DND-41 (cell line): ENCODE measurements around the gene KRT86.

Source experiments
- ATAC-seq: fragments of 200-7000 bp; cut with Tn5 transposase; 3 replicates; pipeline ENCODE4 v1.9.1; 2021; ENCODE audit warnings: low read depth; ENCODE audit not compliant: insufficient read depth
- DNase-seq: peaks from one replicate; pipeline ENCODE4 v3.0.0-alpha.2; 2020
- H2AFZ ChIP-seq: 2 replicates; pipeline ENCODE4 v1.6.0; 2012; ENCODE audit warnings: low read depth, low read length
- H3K27ac ChIP-seq: 2 replicates; pipeline ENCODE4 v1.5.1; 2012; ENCODE audit warnings: low read length, inconsistent platforms
- H3K27me3 ChIP-seq: fragments of 200-600 bp; sonication (generic); 2 replicates; pipeline ENCODE4 v1.6.0; 2012; ENCODE audit warnings: low read length, mild to moderate bottlenecking, inconsistent platforms; ENCODE audit not compliant: insufficient read depth, poor library complexity
- H3K36me3 ChIP-seq: 2 replicates; pipeline ENCODE4 v1.5.1; 2012; ENCODE audit warnings: low read length, inconsistent platforms; ENCODE audit not compliant: insufficient read depth
- H3K4me1 ChIP-seq: 2 replicates; pipeline ENCODE4 v1.5.1; 2012; ENCODE audit warnings: mild to moderate bottlenecking, low read length; ENCODE audit not compliant: insufficient read depth
- H3K4me2 ChIP-seq: 2 replicates; pipeline ENCODE4 v1.6.0; 2012; ENCODE audit warnings: mild to moderate bottlenecking, moderate library complexity, low read length, inconsistent platforms; ENCODE audit not compliant: insufficient read depth
- H3K4me3 ChIP-seq, 2 experiments: fragments of 200-600 bp in 1 of 2; shearing (Covaris generic) in 1 of 2; 2 replicates each; pipeline ENCODE4 v1.5.1; 2012 to 2016; ENCODE audit warnings: inconsistent platforms in 2 of 2, low read length in 2 of 2, mild to moderate bottlenecking in 2 of 2, low read depth in 1 of 2, moderate library complexity in 1 of 2
- H3K79me2 ChIP-seq: 2 replicates; pipeline ENCODE4 v1.6.0; 2012; ENCODE audit warnings: low read length, inconsistent platforms; ENCODE audit not compliant: insufficient read depth
- H3K9ac ChIP-seq: 2 replicates; pipeline ENCODE4 v1.6.0; 2012; ENCODE audit warnings: low read depth, mild to moderate bottlenecking, inconsistent platforms, low read length, moderate library complexity
- H3K9me3 ChIP-seq: 2 replicates; pipeline ENCODE4 v1.5.1; 2012; ENCODE audit warnings: low read length, moderate library complexity, mild to moderate bottlenecking, inconsistent platforms; ENCODE audit not compliant: insufficient read depth, severe bottlenecking
- H4K20me1 ChIP-seq: 2 replicates; pipeline ENCODE4 v1.6.0; 2012; ENCODE audit warnings: low read length; ENCODE audit not compliant: insufficient read depth
- CTCF ChIP-seq: IDR thresholded peaks from 2 replicates; pipeline ENCODE4 v1.5.1; 2012; ENCODE audit warnings: borderline replicate concordance, low read length, moderate library complexity, mild to moderate bottlenecking; ENCODE audit not compliant: poor library complexity, severe bottlenecking; ENCODE audit errors: extremely low read depth
- EZH2 ChIP-seq: IDR thresholded peaks from 3 replicates; pipeline ENCODE4 v1.6.1; 2012; ENCODE audit warnings: borderline replicate concordance, low read depth, mild to moderate bottlenecking, moderate library complexity, low read length, inconsistent platforms; ENCODE audit not compliant: severe bottlenecking

Gene KRT86

DNA sequence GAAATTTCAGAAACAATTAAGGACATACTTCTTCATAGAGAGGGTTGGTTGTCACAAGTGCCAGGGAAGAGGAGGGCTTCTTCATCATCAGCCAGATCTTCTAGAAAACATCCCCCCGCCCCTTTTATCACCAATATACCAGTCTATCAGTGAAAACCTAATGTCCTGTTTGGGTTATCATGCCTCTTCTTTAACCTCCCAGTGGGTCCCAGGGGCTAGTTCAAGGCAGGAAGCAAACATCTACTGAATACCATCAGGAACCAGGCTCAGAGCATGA lies 13.3 kb upstream of the KRT86 start:
- DNase-seq, result no peak
- Histone ChIP-seq H3K27ac (no peak overlapping the region), H3K9me3 (no peaks in the 10 kb centered on the region), H4K20me1 (no peaks in the 10 kb centered on the region), H3K36me3 (no peaks in the 10 kb centered on the region), H3K79me2 (no peaks in the 10 kb centered on the region), H3K4me1 (no peaks in the 10 kb centered on the region), H3K4me3 (no peak overlapping the region), H3K27me3 (peaks cover 6% of the 10 kb centered on the region), H3K9ac (no peak overlapping the region), H3K4me2 (no peak overlapping the region), H2AFZ (no peak overlapping the region)
- ATAC-seq, result no peak
- TF ChIP-seq EZH2, result no peak
- TF ChIP-seq CTCF, result no peak

DNA sequence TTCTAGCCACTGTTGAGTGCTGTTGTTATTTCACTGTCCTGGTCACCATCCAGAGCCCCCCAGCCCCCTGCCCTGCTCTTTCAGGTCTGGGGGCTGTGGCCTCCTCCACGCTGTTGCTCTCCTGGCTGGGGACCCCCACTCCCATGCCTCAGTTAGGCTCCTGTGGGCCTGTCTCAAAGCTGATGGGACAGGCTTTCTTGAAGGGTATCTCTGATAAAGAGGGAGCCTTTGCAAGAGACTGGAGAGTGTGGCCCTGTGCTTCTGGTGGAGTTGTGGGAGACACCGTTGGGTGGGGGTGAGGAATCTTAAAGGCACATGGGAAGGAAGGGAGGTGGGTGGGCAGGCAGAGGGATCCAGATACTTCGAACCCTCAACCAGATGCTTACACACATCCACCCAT lies 12.2 kb upstream of the KRT86 start:
- no peak overlapping the region for H3K4me3 ChIP-seq
- H4K20me1 ChIP-seq, result no peaks in the 10 kb centered on the region
- H3K27me3 ChIP-seq, result peaks cover 6% of the 10 kb centered on the region
- no peaks in the 10 kb centered on the region for H3K79me2 ChIP-seq
- no peak overlapping the region for H3K9ac ChIP-seq
- no peaks in the 10 kb centered on the region for H3K4me1 ChIP-seq
- no peaks in the 10 kb centered on the region for H3K9me3 ChIP-seq
- H3K27ac ChIP-seq, result no peak overlapping the region
- DNase-seq (no peak), ATAC-seq (no peak)
- no peaks in the 10 kb centered on the region for H3K36me3 ChIP-seq
- no peak overlapping the region for H2AFZ ChIP-seq
- TF ChIP-seq EZH2 (no peak), CTCF (no peak)
- H3K4me2 ChIP-seq, result no peak overlapping the region

DNA sequence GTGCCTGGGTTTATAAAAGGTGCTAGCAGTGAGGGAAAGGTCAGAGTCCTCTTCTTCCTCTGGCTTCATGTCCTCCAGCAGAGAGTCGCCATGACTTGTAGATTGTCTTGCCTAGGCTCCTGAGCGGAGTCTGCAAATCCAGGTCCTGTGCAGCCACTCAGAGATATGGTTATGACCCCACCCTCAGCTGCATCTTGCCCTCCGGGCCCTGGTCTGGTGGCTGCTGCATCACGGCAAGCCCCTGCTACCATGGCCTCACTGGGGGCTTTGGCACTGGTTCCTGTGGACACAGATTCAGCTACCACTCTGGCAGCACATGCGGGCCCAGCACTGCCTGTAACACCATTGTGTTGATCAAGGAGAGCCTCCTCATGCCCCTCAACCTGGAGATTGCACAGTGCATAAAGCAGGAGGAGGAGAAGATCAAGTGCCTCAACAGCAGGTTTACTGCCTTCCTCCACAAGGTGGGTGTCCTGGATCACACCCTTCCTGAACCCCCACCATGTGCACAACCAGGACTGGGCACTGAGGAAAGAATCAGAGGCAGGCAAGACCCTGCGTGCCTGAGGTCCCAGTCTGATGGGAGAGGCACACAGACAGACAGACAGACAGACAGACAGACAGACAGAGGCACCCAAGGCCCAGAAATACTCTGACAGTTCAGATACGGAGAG lies 10.5 kb upstream of the KRT86 start:
- no peaks in the 10 kb centered on the region for H3K36me3 ChIP-seq
- ATAC-seq (no peak), DNase-seq (no peak)
- H2AFZ ChIP-seq, result no peak overlapping the region
- H3K4me2 ChIP-seq, result no peak overlapping the region
- peaks cover 6% of the 10 kb centered on the region for H3K27me3 ChIP-seq
- TF ChIP-seq CTCF (no peak), EZH2 (no peak)
- no peaks in the 10 kb centered on the region for H3K4me1 ChIP-seq
- H3K79me2 ChIP-seq, result no peaks in the 10 kb centered on the region
- H3K27ac ChIP-seq, result no peak overlapping the region
- H4K20me1 ChIP-seq, result no peaks in the 10 kb centered on the region
- no peak overlapping the region for H3K9ac ChIP-seq
- no peak overlapping the region for H3K4me3 ChIP-seq
- H3K9me3 ChIP-seq, result no peaks in the 10 kb centered on the region

- TF ChIP-seq CTCF (no peak), EZH2 (no peak)
Measured at GRCh38 chr12:52264435-52264825, 10.0 kb upstream of the KRT86 start.

More at GRCh38 chr12:52264435-52264825, 10.0 kb upstream of the KRT86 start:
- Histone ChIP-seq H4K20me1 (no peaks in the 10 kb centered on the region), H3K4me3 (no peak overlapping the region), H3K9ac (no peak overlapping the region), H3K79me2 (no peaks in the 10 kb centered on the region), H2AFZ (no peak overlapping the region), H3K36me3 (no peaks in the 10 kb centered on the region), H3K4me1 (no peaks in the 10 kb centered on the region), H3K4me2 (no peak overlapping the region), H3K27ac (no peak overlapping the region), H3K27me3 (peaks cover 6% of the 10 kb centered on the region), H3K9me3 (no peaks in the 10 kb centered on the region)
- ATAC-seq, result no peak
- no peak for DNase-seq
